Measurements from ENCODE around the gene IGF1R.

IGF1R gene

GRCh38 chr15:98866511-98866910 lies 218.2 kb downstream of the IGF1R start:
- peak; percentile 75 to 80 for DNase-seq (ENCODE audit: low read depth in 2 of 2)
- TF ChIP-seq CTCF (IDR thresholded peaks at IDR 0.05; ENCODE audit: low read depth, low read length) = no peak
- H3K4me3 ChIP-seq (replicated peaks in 1 of 2; ENCODE audit: low read depth in 2 of 2, low read length in 2 of 2) = peak overlapping the region; percentile 50 to 62

- no peak overlapping the region for H3K4me3 ChIP-seq (replicated peaks in 1 of 2; ENCODE audit: low read depth in 2 of 2, low read length in 2 of 2)
- no peak for DNase-seq (ENCODE audit: low read depth in 2 of 2)
- TF ChIP-seq CTCF (IDR thresholded peaks at IDR 0.05; ENCODE audit: low read depth, low read length) = no peak
These were observed 220.2 kb downstream of the IGF1R start for GRCh38 chr15:98868564-98868963.

- DNase-seq (ENCODE audit: low read depth in 2 of 2) = no peak
- no peak for TF ChIP-seq CTCF (IDR thresholded peaks at IDR 0.05; ENCODE audit: low read depth, low read length)
- no peak overlapping the region for H3K4me3 ChIP-seq (replicated peaks in 1 of 2; ENCODE audit: low read depth in 2 of 2, low read length in 2 of 2)
These were observed 222.4 kb downstream of the IGF1R start for GRCh38 chr15:98870788-98871187.

- no peak overlapping the region for H3K4me3 ChIP-seq (replicated peaks in 1 of 2; ENCODE audit: low read depth in 2 of 2, low read length in 2 of 2)
- no peak for TF ChIP-seq CTCF (IDR thresholded peaks at IDR 0.05; ENCODE audit: low read depth, low read length)
- no peak for DNase-seq (ENCODE audit: low read depth in 2 of 2)
These were observed 224.4 kb downstream of the IGF1R start for GRCh38 chr15:98872774-98873173.

GRCh38 chr15:98873441-98874218 lies 225.3 kb downstream of the IGF1R start:
- H3K4me3 ChIP-seq (replicated peaks in 1 of 2; ENCODE audit: low read depth in 2 of 2, low read length in 2 of 2) = no peak overlapping the region
- peak; percentile 69 to 77 for DNase-seq (ENCODE audit: low read depth in 2 of 2)

GRCh38 chr15:98874370-98874769 lies 226.0 kb downstream of the IGF1R start:
- H3K4me3 ChIP-seq (replicated peaks in 1 of 2; ENCODE audit: low read depth in 2 of 2, low read length in 2 of 2) = no peak overlapping the region
- no peak for DNase-seq (ENCODE audit: low read depth in 2 of 2)
- no peak for TF ChIP-seq CTCF (IDR thresholded peaks at IDR 0.05; ENCODE audit: low read depth, low read length)

More at GRCh38 chr15:98873441-98874218, 225.3 kb downstream of the IGF1R start:
- no peak for TF ChIP-seq CTCF (IDR thresholded peaks at IDR 0.05; ENCODE audit: low read depth, low read length)
